Parathyroid adenoma (tissue), 2 donors: ENCODE data around the gene AKT2.

Source experiments
- H2AFZ ChIP-seq: fragments of 300-600 bp; sonication (generic); one replicate; pipeline ENCODE4 v1.7.0; 2017; ENCODE audit warnings: antibody characterized with exemption, mild to moderate bottlenecking
- H3K27ac ChIP-seq: fragments of 300-600 bp; sonication (generic); one replicate; pipeline ENCODE4 v1.7.0; 2017
- H3K27me3 ChIP-seq: fragments of 300-600 bp; sonication (generic); one replicate; pipeline ENCODE4 v1.7.0; 2017; ENCODE audit warnings: low read length; ENCODE audit not compliant: control insufficient read depth, insufficient read depth
- H3K36me3 ChIP-seq: fragments of 300-600 bp; sonication (generic); one replicate; pipeline ENCODE4 v1.7.0; 2017; ENCODE audit warnings: low read length; ENCODE audit not compliant: control insufficient read depth, insufficient read depth
- H3K4me1 ChIP-seq: fragments of 300-600 bp; sonication (generic); one replicate; pipeline ENCODE4 v1.7.0; 2017; ENCODE audit warnings: control low read depth
- H3K4me2 ChIP-seq: fragments of 300-600 bp; sonication (generic); one replicate; pipeline ENCODE4 v1.7.0; 2017; ENCODE audit warnings: low read length
- H3K4me3 ChIP-seq: fragments of 300-600 bp; sonication (generic); one replicate; pipeline ENCODE4 v1.7.0; 2017; ENCODE audit warnings: low read depth, low read length
- H3K79me2 ChIP-seq: fragments of 300-600 bp; sonication (generic); one replicate; pipeline ENCODE4 v1.7.0; 2017; ENCODE audit warnings: control low read depth
- H3K9ac ChIP-seq: fragments of 300-600 bp; sonication (generic); one replicate; pipeline ENCODE4 v1.7.0; 2017; ENCODE audit warnings: mild to moderate bottlenecking
- H3K9me3 ChIP-seq: fragments of 300-600 bp; sonication (generic); one replicate; pipeline ENCODE4 v1.7.0; 2017; ENCODE audit warnings: low read length; ENCODE audit not compliant: control insufficient read depth
- CTCF ChIP-seq: fragments of 300-600 bp; sonication (generic); IDR thresholded peaks from one replicate; pipeline ENCODE4 v1.7.0; 2017; ENCODE audit warnings: antibody characterized with exemption, mild to moderate bottlenecking
- donor health status: primary hyperparathyroidism.

AKT2 gene

GRCh38 chr19:40232479-40232878, 52.7 kb downstream of the AKT2 start:
- Histone ChIP-seq H3K36me3 (no peaks in the 10 kb centered on the region), H3K79me2 (no peaks in the 10 kb centered on the region), H3K4me2 (no peak overlapping the region), H3K9ac (no peak overlapping the region), H3K4me1 (peaks cover 8% of the 10 kb centered on the region), H3K27me3 (no peaks in the 10 kb centered on the region), H3K9me3 (no peaks in the 10 kb centered on the region), H3K4me3 (no peak overlapping the region), H3K27ac (no peak overlapping the region), H2AFZ (no peak overlapping the region)
- no peak for TF ChIP-seq CTCF

GRCh38 chr19:40231544-40232424, 53.4 kb downstream of the AKT2 start:
- no peak overlapping the region for H3K4me3 ChIP-seq
- H2AFZ ChIP-seq, result no peak overlapping the region
- no peaks in the 10 kb centered on the region for H3K27me3 ChIP-seq
- H3K79me2 ChIP-seq, result no peaks in the 10 kb centered on the region
- no peaks in the 10 kb centered on the region for H3K9me3 ChIP-seq
- H3K9ac ChIP-seq, result no peak overlapping the region
- no peak overlapping the region for H3K4me2 ChIP-seq
- H3K36me3 ChIP-seq, result no peaks in the 10 kb centered on the region
- H3K27ac ChIP-seq, result peak overlapping the region; percentile 33
- TF ChIP-seq CTCF, result no peak
- H3K4me1 ChIP-seq, result peaks cover 8% of the 10 kb centered on the region

DNA sequence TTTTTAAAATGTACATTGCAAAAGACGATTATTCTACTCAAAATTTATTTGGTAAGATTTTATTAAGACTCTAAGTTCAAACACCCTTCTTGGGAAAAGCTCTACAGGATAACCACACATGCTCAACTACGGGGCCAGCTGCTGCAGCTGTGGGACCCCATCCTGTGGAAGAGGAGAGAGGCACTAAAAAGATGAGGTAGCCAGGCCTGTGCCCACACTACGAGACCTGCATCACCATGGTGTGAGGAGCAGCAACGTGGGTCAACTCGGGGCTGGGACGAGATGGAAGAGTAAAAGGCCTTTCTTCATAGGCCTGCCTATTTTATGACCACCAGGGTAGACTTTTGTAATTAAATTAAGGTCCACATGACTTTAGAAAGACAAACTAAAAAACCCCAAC, 54.1 kb downstream of the AKT2 start:
- no peak overlapping the region for H3K4me3 ChIP-seq
- no peak overlapping the region for H3K9ac ChIP-seq
- no peaks in the 10 kb centered on the region for H3K27me3 ChIP-seq
- H3K4me1 ChIP-seq, result peaks cover 12% of the 10 kb centered on the region
- no peaks in the 10 kb centered on the region for H3K79me2 ChIP-seq
- no peak overlapping the region for H3K4me2 ChIP-seq
- no peak overlapping the region for H3K27ac ChIP-seq
- H2AFZ ChIP-seq, result no peak overlapping the region
- no peaks in the 10 kb centered on the region for H3K9me3 ChIP-seq
- no peak for TF ChIP-seq CTCF
- H3K36me3 ChIP-seq, result no peaks in the 10 kb centered on the region

GRCh38 chr19:40229926-40230417, 55.2 kb downstream of the AKT2 start:
- no peak overlapping the region for H3K27ac ChIP-seq
- H3K27me3 ChIP-seq, result no peaks in the 10 kb centered on the region
- no peak overlapping the region for H3K4me3 ChIP-seq
- no peaks in the 10 kb centered on the region for H3K79me2 ChIP-seq
- no peak for TF ChIP-seq CTCF
- no peak overlapping the region for H3K9ac ChIP-seq
- no peaks in the 10 kb centered on the region for H3K9me3 ChIP-seq
- peaks cover 15% of the 10 kb centered on the region for H3K4me1 ChIP-seq
- no peaks in the 10 kb centered on the region for H3K36me3 ChIP-seq
- H2AFZ ChIP-seq, result no peak overlapping the region
- no peak overlapping the region for H3K4me2 ChIP-seq

DNA sequence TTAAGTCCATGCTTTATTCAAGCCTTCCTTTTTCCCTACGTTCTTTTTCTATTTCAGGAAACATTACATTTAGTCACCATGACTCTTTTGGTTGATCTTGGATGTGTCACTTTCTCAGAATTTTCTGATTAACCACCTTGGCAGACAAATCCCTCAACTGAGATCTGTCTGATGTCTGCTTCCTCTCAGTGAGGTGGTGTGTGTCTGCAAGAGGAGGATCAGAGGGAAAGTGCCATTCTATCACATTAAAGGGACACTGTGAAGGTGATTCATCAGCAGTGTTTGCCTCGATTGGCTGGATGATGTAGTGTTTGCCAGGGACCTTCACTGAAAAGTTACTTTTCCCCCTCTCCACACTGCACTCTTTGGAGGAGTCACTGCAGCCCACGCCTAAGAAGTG, 55.7 kb downstream of the AKT2 start:
- H3K4me3 ChIP-seq, result no peak overlapping the region
- no peak overlapping the region for H3K27ac ChIP-seq
- H3K27me3 ChIP-seq, result no peaks in the 10 kb centered on the region
- peaks cover 15% of the 10 kb centered on the region for H3K4me1 ChIP-seq
- no peaks in the 10 kb centered on the region for H3K9me3 ChIP-seq
- H3K36me3 ChIP-seq, result no peaks in the 10 kb centered on the region
- no peak for TF ChIP-seq CTCF
- no peaks in the 10 kb centered on the region for H3K79me2 ChIP-seq
- H3K4me2 ChIP-seq, result no peak overlapping the region
- no peak overlapping the region for H2AFZ ChIP-seq
- no peak overlapping the region for H3K9ac ChIP-seq
